MM.1S (cell line): ENCODE results near the gene MPP3.
"Not testable (repeated sequence)": the region's sequence is repeated elsewhere in the genome, so short reads cannot be mapped to it uniquely, and the experiment has no call there.

Experiments used
- DNase-seq: peaks from one replicate; pipeline ENCODE4 v3.0.0-alpha.2; 2015
- H2AFZ ChIP-seq: fragments of 300-600 bp; sonication (generic); 2 replicates; pipeline ENCODE4 v1.6.0; 2016; ENCODE audit warnings: antibody characterized with exemption, low read length
- H3F3A ChIP-seq: fragments of 300-600 bp; sonication (generic); 2 replicates; pipeline ENCODE4 v1.6.1; 2016; ENCODE audit warnings: mild to moderate bottlenecking, antibody characterized with exemption, low read length, moderate library complexity, mixed read lengths; ENCODE audit not compliant: insufficient read depth
- H3K27ac ChIP-seq: fragments of 300-600 bp; sonication (generic); 2 replicates; pipeline ENCODE4 v1.5.1; 2016; ENCODE audit warnings: mild to moderate bottlenecking, low read length
- H3K27me3 ChIP-seq: fragments of 300-600 bp; sonication (generic); replicated peaks from 2 replicates; pipeline ENCODE4 v1.6.0; 2016; ENCODE audit warnings: low read length; ENCODE audit not compliant: insufficient read depth
- H3K36me3 ChIP-seq: fragments of 300-600 bp; sonication (generic); replicated peaks from 2 replicates; pipeline ENCODE4 v1.6.1; 2016; ENCODE audit warnings: mild to moderate bottlenecking, low read length, mixed read lengths; ENCODE audit not compliant: insufficient read depth
- H3K4me1 ChIP-seq: fragments of 300-600 bp; sonication (generic); 2 replicates; pipeline ENCODE4 v1.6.1; 2016; ENCODE audit warnings: low read length, mixed read lengths
- H3K4me2 ChIP-seq: fragments of 300-600 bp; sonication (generic); 2 replicates; pipeline ENCODE4 v1.6.0; 2016; ENCODE audit warnings: low read depth, low read length
- H3K4me3 ChIP-seq: fragments of 300-600 bp; sonication (generic); 2 replicates; pipeline ENCODE4 v1.5.1; 2016; ENCODE audit warnings: low read length, mixed read lengths
- H3K79me2 ChIP-seq: fragments of 300-600 bp; sonication (generic); 2 replicates; pipeline ENCODE4 v1.6.1; 2016; ENCODE audit warnings: mixed run types, low read length, mixed read lengths
- H3K9ac ChIP-seq: fragments of 300-600 bp; sonication (generic); 2 replicates; pipeline ENCODE4 v1.6.1; 2016; ENCODE audit warnings: low read length, mixed read lengths
- H3K9me2 ChIP-seq: fragments of 300-600 bp; sonication (generic); replicated peaks from 2 replicates; pipeline ENCODE4 v1.6.1; 2016; ENCODE audit warnings: mild to moderate bottlenecking, low read length, mixed read lengths; ENCODE audit not compliant: insufficient read depth
- H3K9me3 ChIP-seq: fragments of 300-600 bp; sonication (generic); replicated peaks from 2 replicates; pipeline ENCODE4 v1.6.1; 2016; ENCODE audit warnings: mild to moderate bottlenecking, low read length, mixed read lengths; ENCODE audit not compliant: insufficient read depth
- H4K20me1 ChIP-seq: fragments of 300-600 bp; sonication (generic); 2 replicates; pipeline ENCODE4 v1.6.1; 2016; ENCODE audit warnings: mild to moderate bottlenecking, low read length, moderate library complexity, mixed read lengths; ENCODE audit not compliant: insufficient read depth
- CTCF ChIP-seq: fragments of 300-600 bp; sonication (generic); IDR thresholded peaks from 2 replicates; pipeline ENCODE4 v1.5.1; 2016; ENCODE audit warnings: antibody characterized with exemption, low read length, mixed read lengths
- EZH2 ChIP-seq: fragments of 300-600 bp; sonication (generic); optimal IDR thresholded peaks from 2 replicates; pipeline ENCODE3; 2017; ENCODE audit warnings: low read depth, mild to moderate bottlenecking, antibody characterized with exemption, low read length, mixed read lengths
- EZH2phosphoT487 ChIP-seq: fragments of 300-600 bp; sonication (generic); IDR thresholded peaks from 2 replicates; pipeline ENCODE4 v1.6.1; 2018; ENCODE audit warnings: antibody characterized with exemption, low read length

Gene MPP3

GRCh38 chr17:43799047-43799446 lies 33.9 kb downstream of the MPP3 start:
- H3K79me2 ChIP-seq: no peaks in the 10 kb centered on the region
- H3F3A ChIP-seq: no peaks in the 10 kb centered on the region
- peaks cover 31% of the 10 kb centered on the region for H3K27me3 ChIP-seq
- no peaks in the 10 kb centered on the region for H4K20me1 ChIP-seq
- H3K9me2 ChIP-seq: no peaks in the 10 kb centered on the region
- DNase-seq: no peak
- H3K4me1 ChIP-seq: no peaks in the 10 kb centered on the region
- H3K4me3 ChIP-seq: no peak overlapping the region
- no peak overlapping the region for H3K4me2 ChIP-seq
- TF ChIP-seq EZH2 (no peak), EZH2phosphoT487 (no peak), CTCF (no peak)
- no peak overlapping the region for H2AFZ ChIP-seq
- H3K36me3 ChIP-seq: no peaks in the 10 kb centered on the region
- H3K9ac ChIP-seq: no peak overlapping the region
- no peak overlapping the region for H3K27ac ChIP-seq
- H3K9me3 ChIP-seq: no peaks in the 10 kb centered on the region

GRCh38 chr17:43798024-43798423 lies 34.9 kb downstream of the MPP3 start:
- H3K27me3 ChIP-seq: peaks cover 21% of the 10 kb centered on the region
- not testable (repeated sequence) for H3K36me3 ChIP-seq, H3K79me2 ChIP-seq, H3K4me2 ChIP-seq, H3K4me1 ChIP-seq, H4K20me1 ChIP-seq, H3F3A ChIP-seq, DNase-seq, H3K9me3 ChIP-seq, H3K4me3 ChIP-seq, H3K9ac ChIP-seq, H2AFZ ChIP-seq, H3K27ac ChIP-seq, H3K9me2 ChIP-seq

DNA sequence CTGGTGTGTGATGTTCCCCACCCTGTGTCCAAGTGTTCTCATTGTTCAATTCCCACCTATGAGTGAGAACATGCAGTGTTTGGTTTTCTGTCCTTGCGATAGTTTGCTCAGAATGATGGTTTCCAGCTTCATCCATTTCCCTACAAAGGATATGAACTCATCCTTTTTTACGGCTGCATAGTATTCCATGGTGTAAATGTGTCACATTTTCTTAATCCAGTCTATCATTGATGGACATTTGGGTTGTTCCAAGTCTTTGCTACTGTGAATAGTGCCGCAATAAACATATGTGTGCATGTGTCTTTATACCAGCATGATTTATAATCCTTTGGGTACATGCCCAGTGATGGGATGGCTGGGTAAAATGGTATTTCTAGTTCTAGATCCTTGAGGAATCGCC lies 40.3 kb downstream of the MPP3 start:
- H3K36me3 ChIP-seq, H3K9me3 ChIP-seq, H3F3A ChIP-seq, H3K27ac ChIP-seq, DNase-seq, H3K79me2 ChIP-seq, H3K4me2 ChIP-seq, H3K9me2 ChIP-seq, H3K4me1 ChIP-seq, H3K4me3 ChIP-seq, H2AFZ ChIP-seq, H3K9ac ChIP-seq, H4K20me1 ChIP-seq: not testable (repeated sequence)
- peaks cover 14% of the 10 kb centered on the region for H3K27me3 ChIP-seq

DNA sequence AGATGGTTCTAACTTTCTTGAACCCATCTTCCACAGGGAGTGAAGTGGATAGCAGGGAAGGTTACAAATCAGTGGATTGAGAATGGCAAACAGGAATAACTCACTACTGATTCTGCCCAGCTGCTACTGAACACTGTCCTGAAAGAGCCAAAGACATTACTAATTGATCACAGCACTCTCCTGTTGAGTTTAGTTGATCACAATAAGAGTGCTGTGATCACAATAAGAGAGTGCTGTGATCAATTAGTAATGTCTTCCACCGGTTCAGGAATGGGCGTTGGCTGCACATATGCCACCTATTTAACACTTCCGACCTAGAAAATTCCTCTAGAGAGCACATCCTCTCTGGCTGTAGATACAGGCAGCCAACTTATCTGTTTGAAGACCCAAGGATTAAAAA lies 41.4 kb downstream of the MPP3 start:
- Histone ChIP-seq H3K9ac (no peak overlapping the region), H3K9me2 (no peaks in the 10 kb centered on the region), H3K36me3 (no peaks in the 10 kb centered on the region), H3K27me3 (peaks cover 20% of the 10 kb centered on the region), H3K27ac (no peak overlapping the region), H3K4me3 (no peak overlapping the region), H2AFZ (no peak overlapping the region), H3K79me2 (no peaks in the 10 kb centered on the region), H3F3A (no peaks in the 10 kb centered on the region), H3K4me1 (no peaks in the 10 kb centered on the region), H4K20me1 (no peaks in the 10 kb centered on the region), H3K4me2 (no peak overlapping the region), H3K9me3 (no peaks in the 10 kb centered on the region)
- DNase-seq: no peak
- TF ChIP-seq CTCF (no peak), EZH2 (no peak), EZH2phosphoT487 (no peak)
